PC-9 (cell line): ENCODE measurements around the gene TMEM121B. TPM values are rescaled to one million over a fixed set of nuclear protein-coding genes. Genes with fewer than 3 reads are reported as not detected.

Experiments
- BruUV-seq: library from RNA; stranded (reverse); fragments of 400-500 nt; replicated peaks from 2 replicates; lab custom pipeline; 2021; lab: Mats Ljungman, UMichigan
- CTCF ChIA-PET: fragments of 300-600 bp; sonication (Branson Sonifier 250); formaldehyde crosslinking; loops from one replicate; lab custom pipeline; 2022; ENCODE audit warnings: antibody characterized with exemption; lab: Charles Lee
- POLR2A ChIA-PET: fragments of 300-600 bp; sonication (Branson Sonifier 250); formaldehyde crosslinking; loops from one replicate; lab custom pipeline; 2022; ENCODE audit warnings: antibody characterized with exemption; ENCODE audit not compliant: unreplicated experiment; lab: Charles Lee
- DNase-seq, 2 experiments: peaks; one replicate each; pipeline versions ENCODE4 v3.0.0 to v3.0.0-alpha.2; 2015 to 2022; ENCODE audit warnings: mixed read lengths in 1 of 2
- H2AFZ ChIP-seq: fragments of 200-600 bp; sonication (generic); 2 replicates; pipeline ENCODE4 v1.8.1; 2017; ENCODE audit warnings: antibody characterized with exemption
- H3F3A ChIP-seq: fragments of 200-600 bp; sonication (generic); 2 replicates; pipeline ENCODE4 v1.8.1; 2017; ENCODE audit warnings: antibody characterized with exemption, mild to moderate bottlenecking, low read depth; ENCODE audit not compliant: insufficient read depth
- H3K27ac ChIP-seq: fragments of 200-600 bp; sonication (generic); 2 replicates; pipeline ENCODE4 v1.6.1; 2016; ENCODE audit warnings: mixed run types
- H3K27me3 ChIP-seq: fragments of 200-600 bp; sonication (generic); 2 replicates; pipeline ENCODE4 v1.6.1; 2016; ENCODE audit warnings: low read depth, mixed run types; ENCODE audit not compliant: insufficient read depth
- H3K36me3 ChIP-seq: fragments of 200-600 bp; sonication (generic); 2 replicates; pipeline ENCODE4 v1.6.1; 2016; ENCODE audit warnings: low read depth, mixed run types
- H3K4me1 ChIP-seq: fragments of 200-600 bp; sonication (generic); replicated peaks from 2 replicates; pipeline ENCODE4 v1.6.1; 2016; ENCODE audit warnings: mixed run types; ENCODE audit not compliant: insufficient read depth
- H3K4me2 ChIP-seq: fragments of 200-600 bp; sonication (generic); 2 replicates; pipeline ENCODE4 v1.6.1; 2017; ENCODE audit warnings: mixed run types
- H3K4me3 ChIP-seq: fragments of 200-600 bp; sonication (generic); 2 replicates; pipeline ENCODE4 v1.6.1; 2016; ENCODE audit warnings: mixed run types
- H3K79me2 ChIP-seq: fragments of 200-600 bp; sonication (generic); 2 replicates; pipeline ENCODE4 v1.6.1; 2017; ENCODE audit warnings: low read depth, mixed run types
- H3K9me2 ChIP-seq: fragments of 200-600 bp; sonication (generic); 2 replicates; pipeline ENCODE4 v1.8.1; 2017; ENCODE audit warnings: mild to moderate bottlenecking; ENCODE audit not compliant: insufficient read depth
- H3K9me3 ChIP-seq: fragments of 200-600 bp; sonication (generic); 2 replicates; pipeline ENCODE4 v1.8.1; 2016; ENCODE audit warnings: low read depth; ENCODE audit not compliant: insufficient read depth
- H4K20me1 ChIP-seq: fragments of 200-600 bp; sonication (generic); 2 replicates; pipeline ENCODE4 v1.8.1; 2017; ENCODE audit not compliant: insufficient read depth
- CTCF ChIP-seq: fragments of 200-600 bp; sonication (generic); conservative IDR thresholded peaks from 2 replicates; pipeline ENCODE4 v1.6.1; 2017; ENCODE audit warnings: mixed run types, antibody characterized with exemption, mild to moderate bottlenecking, moderate library complexity
- EZH2 ChIP-seq: fragments of 200-600 bp; sonication (generic); IDR thresholded peaks from 2 replicates; pipeline ENCODE4 v1.8.0; 2017; ENCODE audit warnings: antibody characterized with exemption, low read depth
- intact Hi-C: fragments of 100-400 bp; cut with micrococcal nuclease; formaldehyde crosslinking; loops from one replicate; pipeline ENCODE4 v1.10.0; 2022; ENCODE audit not compliant: unreplicated experiment
- total RNA-seq: library from RNA; stranded (reverse); gene quantifications from 2 replicates; pipeline ENCODE4 v1.2.3, GENCODE V29; 2021

The TMEM121B gene
- total RNA-seq, 1 experiment from 2014 or later: not detected

GRCh38 chr22:17090550-17090949 lies 30.6 kb downstream of the TMEM121B start:
- Histone ChIP-seq H3K4me1 (no peaks in the 10 kb centered on the region), H3K79me2 (no peaks in the 10 kb centered on the region), H3K4me2 (no peak overlapping the region), H3K27me3 (no peaks in the 10 kb centered on the region), H3K36me3 (no peaks in the 10 kb centered on the region), H3K9me3 (no peaks in the 10 kb centered on the region), H4K20me1 (no peaks in the 10 kb centered on the region; the same call in 1 of the 2 replicates), H3F3A (no peaks in the 10 kb centered on the region), H3K9me2 (no peaks in the 10 kb centered on the region), H3K27ac (no peak overlapping the region), H2AFZ (no peak overlapping the region), H3K4me3 (no peak overlapping the region)
- DNase-seq: no peak
- intact Hi-C loops: no loop called here
- BruUV-seq: no TSS peak
- POLR2A ChIA-PET: no interaction called here
- CTCF ChIA-PET: no interaction called here
- TF ChIP-seq EZH2 (no peak), CTCF (no peak)

GRCh38 chr22:17087498-17088131 lies 33.5 kb downstream of the TMEM121B start:
- no peaks in the 10 kb centered on the region for H3K4me1 ChIP-seq
- no peaks in the 10 kb centered on the region for H3K9me2 ChIP-seq
- no peak overlapping the region for H3K4me2 ChIP-seq
- no peaks in the 10 kb centered on the region for H3K79me2 ChIP-seq
- no peaks in the 10 kb centered on the region; the same call in 1 of the 2 replicates for H4K20me1 ChIP-seq
- CTCF ChIA-PET: interaction anchor here (0.5 to 0.6 kb wide), 2 partner anchors 84 to 233 kb away, joined by 5 to 11 read pairs; no protein-coding TSS in a partner anchor
- no peak overlapping the region for H3K27ac ChIP-seq
- intact Hi-C loops: no loop called here
- H3K9me3 ChIP-seq: no peaks in the 10 kb centered on the region
- BruUV-seq: no TSS peak
- H3K27me3 ChIP-seq: no peaks in the 10 kb centered on the region
- DNase-seq: no peak
- no peaks in the 10 kb centered on the region for H3F3A ChIP-seq
- H3K36me3 ChIP-seq: no peaks in the 10 kb centered on the region
- H3K4me3 ChIP-seq: no peak overlapping the region
- no peak overlapping the region for H2AFZ ChIP-seq
- TF ChIP-seq CTCF: no peak
- TF ChIP-seq EZH2: no peak
- POLR2A ChIA-PET: no interaction called here

GRCh38 chr22:17086788-17087497 lies 34.2 kb downstream of the TMEM121B start:
- POLR2A ChIA-PET: no interaction called here
- no peak overlapping the region for H3K4me2 ChIP-seq
- intact Hi-C loops: no loop called here

More at GRCh38 chr22:17086788-17087497, 34.2 kb downstream of the TMEM121B start:
- no peaks in the 10 kb centered on the region for H3K9me3 ChIP-seq
- no peak for DNase-seq
- H3K36me3 ChIP-seq: no peaks in the 10 kb centered on the region
- no peaks in the 10 kb centered on the region for H3F3A ChIP-seq
- H3K27me3 ChIP-seq: no peaks in the 10 kb centered on the region
- H3K4me3 ChIP-seq: no peak overlapping the region
- no peaks in the 10 kb centered on the region for H3K79me2 ChIP-seq
- CTCF ChIA-PET: interaction anchor here (0.5 kb wide), 1 partner anchor 85 kb away, joined by 11 read pairs; no protein-coding TSS in a partner anchor
- H3K9me2 ChIP-seq: no peaks in the 10 kb centered on the region
- TF ChIP-seq EZH2: no peak
- no peak for TF ChIP-seq CTCF
- BruUV-seq: no TSS peak
- H3K27ac ChIP-seq: no peak overlapping the region
- no peaks in the 10 kb centered on the region; the same call in 1 of the 2 replicates for H4K20me1 ChIP-seq
- no peak overlapping the region for H2AFZ ChIP-seq
- H3K4me1 ChIP-seq: no peaks in the 10 kb centered on the region
